Stimulated activated CD4-positive, alpha-beta T cell treated with anti-CD3 and anti-CD28 coated beads, Interleukin-1b, Interleukin-23, amount 100 ng/mL, for 4 hours (primary cell): ENCODE measurements around the gene UBXN10.
"Not testable (repeated sequence)": the region's sequence is repeated elsewhere in the genome, so short reads cannot be mapped to it uniquely, and the experiment has no call there.

ENCODE experiments used
- DNase-seq, 2 donors: peaks; one replicate each; pipeline ENCODE4 v3.0.0-alpha.2; 2020; ENCODE audit warnings: low read depth in 2 of 2

UBXN10 gene

GRCh38 chr1:20200966-20201365 lies 15.1 kb downstream of the UBXN10 start:
- no peak for DNase-seq

- no peak for DNase-seq
Observed at GRCh38 chr1:20202166-20202565, 16.3 kb downstream of the UBXN10 start.

- no peak for DNase-seq
Observed at GRCh38 chr1:20207546-20207945, 21.6 kb downstream of the UBXN10 start.

- DNase-seq, result no peak
Observed at GRCh38 chr1:20209471-20209870, 23.6 kb downstream of the UBXN10 start.

- no peak for DNase-seq
Observed at GRCh38 chr1:20210736-20211460, 25.0 kb downstream of the UBXN10 start.

- DNase-seq, result no peak
Observed at GRCh38 chr1:20211511-20211931, 25.6 kb downstream of the UBXN10 start.

- no peak for DNase-seq
Observed at GRCh38 chr1:20212085-20212684, 26.3 kb downstream of the UBXN10 start.

- DNase-seq, result peak; percentile 30 to 41
Observed at GRCh38 chr1:20212685-20213331, 26.9 kb downstream of the UBXN10 start.

GRCh38 chr1:20215716-20216115 lies 29.8 kb downstream of the UBXN10 start:
- no peak for DNase-seq

- DNase-seq, result no peak
Observed at GRCh38 chr1:20216574-20216973, 30.7 kb downstream of the UBXN10 start.

GRCh38 chr1:20219053-20219452 lies 33.2 kb downstream of the UBXN10 start:
- not testable (repeated sequence) for DNase-seq

GRCh38 chr1:20220036-20220435 lies 34.1 kb downstream of the UBXN10 start:
- DNase-seq, result no peak

- no peak for DNase-seq
Observed at GRCh38 chr1:20223106-20223505, 37.2 kb downstream of the UBXN10 start.

- no peak for DNase-seq
Observed at GRCh38 chr1:20223551-20224419, 37.9 kb downstream of the UBXN10 start.

- no peak for DNase-seq
Observed at GRCh38 chr1:20224546-20224945, 38.6 kb downstream of the UBXN10 start.

- DNase-seq, result no peak
Observed at GRCh38 chr1:20227704-20228103, 41.8 kb downstream of the UBXN10 start.

- no peak for DNase-seq
Observed at GRCh38 chr1:20228314-20228825, 42.5 kb downstream of the UBXN10 start.

GRCh38 chr1:20229171-20229570 lies 43.3 kb downstream of the UBXN10 start:
- no peak for DNase-seq

- DNase-seq, result not testable (repeated sequence)
Observed at GRCh38 chr1:20232564-20232963, 46.7 kb downstream of the UBXN10 start.

- no peak for DNase-seq
Observed at GRCh38 chr1:20233394-20233793, 47.5 kb downstream of the UBXN10 start.

- DNase-seq, result no peak
Observed at GRCh38 chr1:20233866-20234265, 48.0 kb downstream of the UBXN10 start.
